HG02884 (cell line): ENCODE measurements around the gene CDKL1.

Experiments
- ATAC-seq: cut with Tn5 transposase; IDR thresholded peaks from one replicate; pipeline ENCODE4 v1.9.1; 2021; ENCODE audit warnings: mild to moderate bottlenecking, moderate library complexity; ENCODE audit not compliant: unreplicated experiment

The CDKL1 gene

DNA sequence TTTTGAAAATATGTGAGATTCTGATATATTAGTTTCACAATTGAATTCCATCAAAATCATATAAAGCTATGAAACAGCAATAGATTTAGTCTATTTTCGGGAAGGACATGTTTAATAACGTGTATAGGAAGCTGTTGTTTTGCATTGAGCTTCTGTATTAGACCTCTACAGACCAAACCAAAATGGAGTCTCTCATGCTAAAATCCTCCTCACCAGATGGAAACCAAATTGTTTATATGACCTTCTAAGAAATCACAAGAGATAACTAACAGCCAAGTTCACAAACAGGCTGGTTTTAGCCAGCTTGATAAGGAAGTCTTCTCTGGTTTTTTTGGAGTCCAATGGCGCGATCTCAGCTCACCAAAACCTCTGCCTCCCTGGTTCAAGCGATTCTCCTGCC lies 108.5 kb downstream of the CDKL1 start:
- no peak for ATAC-seq

- no peak for ATAC-seq
Measured at GRCh38 chr14:50285861-50286260, 110.8 kb downstream of the CDKL1 start.
